Esophagus squamous epithelium (tissue), 5 donors: ENCODE measurements around the gene CTCFL. TPM values are rescaled to one million over a fixed set of nuclear protein-coding genes. Genes with fewer than 3 reads are reported as not detected.
"Not testable (repeated sequence)": the region's sequence is repeated elsewhere in the genome, so short reads cannot be mapped to it uniquely, and the experiment has no call there.

Experiments used
- DNase-seq: peaks from one replicate; lab custom pipeline; 2025; lab: John Stamatoyannopoulos, UW
- H3K27ac ChIP-seq, 4 donors: fragments of 200-600 bp; sonication (generic); one replicate each; pipeline ENCODE4 v1.5.1; 2016 to 2019; ENCODE audit warnings: mild to moderate bottlenecking in 1 of 4
- H3K27me3 ChIP-seq, 4 donors: fragments of 200-600 bp; sonication (generic); 1 replicate in 3 of 4; 2 replicates in 1 of 4; pipeline versions ENCODE4 v1.5.1 to v1.6.0; 2017 to 2021; ENCODE audit warnings: antibody characterized with exemption in 1 of 4
- H3K36me3 ChIP-seq, 3 donors: fragments of 200-600 bp; sonication (generic); one replicate each; pipeline ENCODE4 v1.5.1; 2016 to 2019
- H3K4me1 ChIP-seq, 3 donors: fragments of 200-600 bp; sonication (generic); one replicate each; pipeline ENCODE4 v1.5.1; 2017 to 2019
- H3K4me3 ChIP-seq, 4 donors: fragments of 200-600 bp; sonication (generic); 1 replicate in 3 of 4; 2 replicates in 1 of 4; pipeline ENCODE4 v1.5.1; 2016 to 2019; ENCODE audit warnings: mild to moderate bottlenecking in 2 of 4, moderate library complexity in 1 of 4
- H3K9me3 ChIP-seq, 3 donors: fragments of 200-600 bp; sonication (generic); one replicate each; pipeline ENCODE4 v1.5.1; 2016 to 2019
- POLR2A ChIP-seq, 4 donors: fragments of 450-650 bp; IDR thresholded peaks; one replicate each; pipeline ENCODE4 v1.6.1; 2017; ENCODE audit warnings: antibody characterized with exemption in 4 of 4, mild to moderate bottlenecking in 4 of 4, moderate library complexity in 3 of 4
- WGBS, 2 donors: methylation state at CpG; one replicate each; pipeline ENCODE4 v1.1.5; 2018; 5-methylcytosine and 5-hydroxymethylcytosine counted together
- intact Hi-C: fragments of 100-400 bp; cut with DNase I; formaldehyde crosslinking; loops from one replicate; pipeline ENCODE4 v1.15.0; 2022
- total RNA-seq, 4 donors: library from RNA; depleted of rRNA; stranded (reverse); fragments of >200 nt; gene quantifications; one replicate each; pipeline ENCODE4 v1.1.0, GENCODE V29; 2016
- TF ChIP-seq, protein P1 (sequence below), 6 experiments: fragments of 450-650 bp in 4 of 6; fragments of 200-600 bp in 2 of 6; sonication (generic) in 2 of 6; IDR thresholded peaks; one replicate each; pipeline ENCODE4 v1.5.1; 2016 to 2019; ENCODE audit warnings: antibody characterized with exemption in 6 of 6, mild to moderate bottlenecking in 4 of 6, moderate library complexity in 4 of 6
- donor health status: DM: yes; HTN: yes; CAD: no.

Gene CTCFL
- total RNA-seq, 4 donors from 2014 or later = 0.19 TPM; not detected in 3

DNA sequence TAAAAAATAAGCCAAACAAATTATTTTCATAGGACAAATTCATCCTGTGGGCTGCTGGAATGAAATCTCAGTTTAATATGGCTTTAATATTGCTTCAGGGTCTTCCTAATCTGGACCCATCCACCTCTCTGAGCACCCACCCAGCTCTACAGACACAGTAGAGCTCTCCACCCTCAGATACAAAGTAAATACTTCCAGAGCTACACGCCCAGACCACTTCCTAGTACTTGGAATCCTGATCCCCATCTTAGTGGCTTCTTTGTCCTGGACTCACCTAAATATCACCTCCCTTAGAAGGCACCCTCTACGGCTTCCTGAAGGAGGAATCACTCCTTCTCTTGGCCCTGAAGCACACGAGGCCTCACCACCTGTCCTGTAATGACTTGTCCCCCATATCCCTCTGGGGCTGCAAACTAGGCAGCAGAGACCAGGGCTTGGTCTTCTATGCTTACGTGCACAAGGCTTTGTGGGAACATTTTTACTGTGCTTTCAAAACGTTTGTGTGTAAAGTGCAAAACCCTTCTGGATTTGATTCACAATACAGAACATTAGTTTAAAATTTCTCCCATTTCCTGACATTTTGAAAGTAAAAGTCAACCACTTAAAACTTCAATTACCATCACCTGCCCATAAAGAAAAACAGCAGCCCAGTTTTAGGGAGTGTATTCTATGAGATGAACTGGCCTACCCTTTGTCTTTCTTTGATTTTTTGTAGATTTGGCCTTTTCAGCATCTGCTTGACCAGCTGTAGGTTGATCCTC is 2.4 kb downstream of the CTCFL start:
- intact Hi-C loops = loop anchor here (10.0 kb wide), 1 partner anchor 682 kb away; no protein-coding TSS in a partner anchor
- Histone ChIP-seq H3K4me3 (no peak overlapping the region), H3K9me3 (no peaks in the 10 kb centered on the region), H3K4me1 (peaks cover 0 to 19% (median 0%) of the 10 kb centered on the region in 3 donors), H3K27ac (no peak overlapping the region), H3K27me3 (no peaks in the 10 kb centered on the region), H3K36me3 (no peaks in the 10 kb centered on the region)
- WGBS, 2 donors = 37 to 49% methylated on average over 5 of the region's 5 CpGs
- no peak for DNase-seq
- no peak for TF ChIP-seq POLR2A (IDR thresholded peaks at IDR 0.05)
- TF ChIP-seq, protein P1, sequence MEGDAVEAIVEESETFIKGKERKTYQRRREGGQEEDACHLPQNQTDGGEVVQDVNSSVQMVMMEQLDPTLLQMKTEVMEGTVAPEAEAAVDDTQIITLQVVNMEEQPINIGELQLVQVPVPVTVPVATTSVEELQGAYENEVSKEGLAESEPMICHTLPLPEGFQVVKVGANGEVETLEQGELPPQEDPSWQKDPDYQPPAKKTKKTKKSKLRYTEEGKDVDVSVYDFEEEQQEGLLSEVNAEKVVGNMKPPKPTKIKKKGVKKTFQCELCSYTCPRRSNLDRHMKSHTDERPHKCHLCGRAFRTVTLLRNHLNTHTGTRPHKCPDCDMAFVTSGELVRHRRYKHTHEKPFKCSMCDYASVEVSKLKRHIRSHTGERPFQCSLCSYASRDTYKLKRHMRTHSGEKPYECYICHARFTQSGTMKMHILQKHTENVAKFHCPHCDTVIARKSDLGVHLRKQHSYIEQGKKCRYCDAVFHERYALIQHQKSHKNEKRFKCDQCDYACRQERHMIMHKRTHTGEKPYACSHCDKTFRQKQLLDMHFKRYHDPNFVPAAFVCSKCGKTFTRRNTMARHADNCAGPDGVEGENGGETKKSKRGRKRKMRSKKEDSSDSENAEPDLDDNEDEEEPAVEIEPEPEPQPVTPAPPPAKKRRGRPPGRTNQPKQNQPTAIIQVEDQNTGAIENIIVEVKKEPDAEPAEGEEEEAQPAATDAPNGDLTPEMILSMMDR (IDR thresholded peaks at IDR 0.05) = no peak

DNA sequence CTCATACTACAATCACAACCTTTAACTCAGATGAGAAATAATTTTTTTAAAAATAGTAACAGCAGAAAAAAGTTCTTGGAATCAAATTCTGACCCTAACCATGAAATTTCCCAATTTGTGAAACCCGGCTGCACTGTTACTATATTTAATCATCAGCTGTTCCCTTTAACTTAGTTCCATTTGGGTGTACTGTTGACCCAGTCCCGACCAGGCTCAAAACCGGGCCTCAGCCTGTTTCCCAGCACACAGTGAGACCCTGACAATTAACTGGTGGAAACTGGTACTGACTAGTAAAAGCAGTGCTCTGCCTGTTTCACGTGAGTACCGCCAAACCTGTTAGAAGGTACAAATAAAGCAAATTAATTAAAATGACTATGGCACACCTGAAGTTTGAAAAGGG is 7.0 kb downstream of the CTCFL start:
- Histone ChIP-seq H3K4me3 (no peak overlapping the region), H3K27ac (no peak overlapping the region), H3K27me3 (no peaks in the 10 kb centered on the region), H3K9me3 (no peaks in the 10 kb centered on the region), H3K4me1 (peaks cover 0 to 21% (median 0%) of the 10 kb centered on the region in 3 donors), H3K36me3 (no peaks in the 10 kb centered on the region)
- intact Hi-C loops = loop anchor here (10.0 kb wide), 1 partner anchor 707 kb away; the partner anchor contains the start of gene ANKRD60
- DNase-seq = no peak
- 84 to 87% methylated on average over 5 of the region's 5 CpGs for WGBS, 2 donors
- TF ChIP-seq POLR2A (IDR thresholded peaks at IDR 0.05) = no peak
- TF ChIP-seq, protein P1 (IDR thresholded peaks at IDR 0.05) = no peak

DNA sequence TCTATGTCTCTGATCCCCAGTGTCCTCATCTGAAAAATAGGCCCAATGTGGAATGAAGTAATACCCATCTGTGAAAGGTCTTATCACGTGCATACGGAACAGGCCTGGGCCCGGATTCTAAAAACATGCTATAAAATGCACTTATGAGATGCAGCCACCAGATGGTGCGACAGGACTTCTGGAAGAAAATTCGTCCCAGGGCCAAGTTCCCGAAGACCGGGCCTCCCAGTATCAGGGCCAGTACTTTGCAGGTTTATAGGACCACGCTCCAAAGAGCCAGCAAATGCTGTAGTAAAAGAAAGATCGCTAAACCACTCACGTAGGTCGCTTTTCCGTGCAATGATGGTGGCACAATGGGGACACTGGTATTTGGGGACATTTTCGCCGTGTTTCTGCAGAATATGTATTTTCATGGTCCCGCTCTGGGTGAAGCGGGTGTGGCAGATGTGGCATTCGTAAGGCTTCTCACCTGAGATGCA is 10.6 kb downstream of the CTCFL start:
- Histone ChIP-seq H3K4me3 (no peak overlapping the region), H3K27ac (no peak overlapping the region), H3K9me3 (no peaks in the 10 kb centered on the region), H3K27me3 (peaks cover 0 to 5% (median 0%) of the 10 kb centered on the region in 4 donors), H3K36me3 (no peaks in the 10 kb centered on the region), H3K4me1 (peaks cover 0 to 10% (median 0%) of the 10 kb centered on the region in 3 donors)
- TF ChIP-seq POLR2A (IDR thresholded peaks at IDR 0.05) = no peak
- TF ChIP-seq, protein P1 (IDR thresholded peaks at IDR 0.05) = peak; percentile 47 to 92 (median 86)
- no peak for DNase-seq
- intact Hi-C loops = loop anchor here (2.0 to 10.0 kb wide), 2 partner anchors 80 to 710 kb away; partner anchors contain the start of gene ANKRD60
- WGBS, 2 donors = 39 to 53% methylated on average over 10 to 17 of the region's 17 CpGs

DNA sequence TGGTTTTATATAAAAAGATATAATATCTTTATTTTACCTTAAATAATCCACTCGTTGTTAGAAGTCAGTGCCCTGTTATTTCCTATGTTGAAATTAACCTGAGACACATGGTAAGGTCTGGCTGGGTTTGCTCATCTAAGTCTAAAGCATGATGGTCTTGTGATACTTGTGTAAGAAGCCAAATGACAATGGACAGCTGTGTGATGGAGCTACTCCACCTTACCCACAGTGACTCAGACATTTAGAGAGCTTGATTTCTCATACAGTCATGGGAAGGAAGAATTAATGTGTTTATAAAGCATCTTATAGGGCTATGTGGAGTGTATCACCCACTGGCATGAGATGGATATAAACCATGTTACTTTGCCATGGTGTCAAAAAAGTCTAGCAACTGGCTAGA is 11.7 kb downstream of the CTCFL start:
- no peaks in the 10 kb centered on the region for H3K36me3 ChIP-seq
- no peak overlapping the region for H3K4me3 ChIP-seq
- no peak for DNase-seq
- peaks cover 0 to 10% (median 0%) of the 10 kb centered on the region in 3 donors for H3K4me1 ChIP-seq
- no peak for TF ChIP-seq POLR2A (IDR thresholded peaks at IDR 0.05)
- TF ChIP-seq, protein P1 (IDR thresholded peaks at IDR 0.05) = no peak
- H3K9me3 ChIP-seq = no peaks in the 10 kb centered on the region
- intact Hi-C loops = loop anchor here (10.0 kb wide), 1 partner anchor 712 kb away; the partner anchor contains the start of gene ANKRD60
- 68 to 76% methylated on average over 1 of the region's 1 CpG for WGBS, 2 donors
- peaks cover 0 to 7% (median 0%) of the 10 kb centered on the region in 4 donors for H3K27me3 ChIP-seq
- H3K27ac ChIP-seq = no peak overlapping the region

DNA sequence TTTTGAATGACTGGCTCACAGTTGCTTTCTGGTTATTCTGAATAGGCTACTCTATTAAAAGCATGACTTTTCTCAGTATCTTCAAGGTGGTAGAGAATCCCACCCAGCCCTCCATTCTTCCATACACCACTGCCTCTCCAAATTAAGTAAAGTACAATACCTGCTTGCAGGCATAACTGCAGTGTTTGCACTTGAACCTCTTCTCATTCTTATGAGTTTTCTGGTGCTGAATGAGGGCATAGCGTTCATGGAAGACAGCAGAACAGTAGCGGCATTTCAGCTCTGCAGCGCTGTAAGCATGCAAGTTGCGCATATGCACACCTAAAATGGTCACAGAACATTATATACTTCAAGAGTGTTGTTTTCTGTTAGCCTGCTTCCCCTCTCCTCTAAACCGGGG is 12.5 kb downstream of the CTCFL start:
- WGBS, 2 donors = 76 to 77% methylated on average over 5 of the region's 5 CpGs
- TF ChIP-seq, protein P1 (IDR thresholded peaks at IDR 0.05) = no peak
- TF ChIP-seq POLR2A (IDR thresholded peaks at IDR 0.05) = no peak
- Histone ChIP-seq H3K4me3 (no peak overlapping the region), H3K4me1 (peaks cover 0 to 12% (median 0%) of the 10 kb centered on the region in 3 donors), H3K27me3 (peaks cover 0 to 7% (median 0%) of the 10 kb centered on the region in 4 donors), H3K27ac (no peak overlapping the region), H3K36me3 (no peaks in the 10 kb centered on the region), H3K9me3 (no peaks in the 10 kb centered on the region)
- DNase-seq = no peak
- intact Hi-C loops = loop anchor here (10.0 kb wide), 1 partner anchor 712 kb away; the partner anchor contains the start of gene ANKRD60

DNA sequence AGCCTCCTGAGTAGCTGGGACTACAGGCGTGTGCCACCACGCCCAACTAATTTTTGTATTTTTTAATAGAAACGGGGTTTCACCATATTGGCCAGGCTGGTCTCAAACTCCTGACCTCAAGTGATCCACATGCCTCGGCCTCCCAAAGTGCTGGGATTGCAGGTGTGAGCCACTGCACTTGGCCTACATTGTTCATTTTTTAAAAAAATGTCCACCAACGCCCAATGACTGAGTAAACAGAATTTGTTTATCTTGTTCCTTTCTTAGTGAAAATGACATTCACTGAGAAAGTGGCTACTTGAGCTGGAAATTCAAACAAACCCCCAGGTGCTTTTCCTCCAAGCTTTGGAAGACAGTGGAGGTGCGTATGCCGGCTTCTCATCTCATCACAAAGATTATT is 13.2 kb downstream of the CTCFL start:
- not testable (repeated sequence) for H3K36me3 ChIP-seq, H3K4me3 ChIP-seq, H3K27me3 ChIP-seq, H3K27ac ChIP-seq, DNase-seq, H3K9me3 ChIP-seq
- intact Hi-C loops = loop anchor here (10.0 kb wide), 1 partner anchor 713 kb away; the partner anchor contains the start of gene ANKRD60
- H3K4me1 ChIP-seq = peaks cover 0 to 18% (median 0%) of the 10 kb centered on the region in 3 donors
- WGBS, 2 donors = 76 to 87% methylated on average over 7 of the region's 7 CpGs
